Uterus (tissue), 4 donors: ENCODE data around the gene ENTREP1. TPM values are rescaled to one million over a fixed set of nuclear protein-coding genes. Genes with fewer than 3 reads are reported as not detected.

Experiments used
- DNase-seq, 2 donors: peaks; one replicate each; pipeline ENCODE4 v3.0.0-alpha.2; 2019 to 2020
- H3K27ac ChIP-seq, 2 donors: fragments of 200-600 bp; sonication (generic); 1 replicate in 1 of 2; 2 replicates in 1 of 2; pipeline ENCODE4 v1.5.1; 2016 to 2018
- H3K27me3 ChIP-seq, 2 donors: fragments of 200-600 bp; sonication (generic); one replicate each; pipeline ENCODE4 v1.5.1; 2018 to 2019; ENCODE audit warnings: control low read depth in 1 of 2
- H3K36me3 ChIP-seq, 2 donors: fragments of 200-600 bp; sonication (generic); one replicate each; pipeline ENCODE4 v1.5.1; 2019; ENCODE audit warnings: control low read depth in 1 of 2
- H3K4me1 ChIP-seq, 2 donors: fragments of 200-600 bp; sonication (generic); one replicate each; pipeline ENCODE4 v1.5.1; 2018 to 2019; ENCODE audit warnings: control low read depth in 1 of 2
- H3K4me3 ChIP-seq, 2 donors: fragments of 200-600 bp; sonication (generic); 1 replicate in 1 of 2; 2 replicates in 1 of 2; pipeline ENCODE4 v1.5.1; 2018 to 2019; ENCODE audit warnings: mild to moderate bottlenecking in 1 of 2
- H3K9me3 ChIP-seq, 2 donors: fragments of 200-600 bp; sonication (generic); one replicate each; pipeline ENCODE4 v1.5.1; 2019; ENCODE audit warnings: control low read depth in 1 of 2
- CTCF ChIP-seq, 4 experiments: fragments of 200-600 bp in 2 of 4; fragments of 450-650 bp in 2 of 4; sonication (generic) in 2 of 4; IDR thresholded peaks; one replicate each; pipeline ENCODE4 v1.5.1; 2016 to 2019; ENCODE audit warnings: antibody characterized with exemption in 4 of 4, mild to moderate bottlenecking in 2 of 4, moderate library complexity in 1 of 4
- POLR2A ChIP-seq, 2 donors: fragments of 450-650 bp; IDR thresholded peaks; one replicate each; pipeline ENCODE4 v1.6.1; 2016; ENCODE audit warnings: antibody characterized with exemption in 2 of 2, mild to moderate bottlenecking in 1 of 2, moderate library complexity in 1 of 2
- intact Hi-C: fragments of 100-400 bp; cut with DNase I; formaldehyde crosslinking; loops from one replicate; pipeline ENCODE4 v1.15.1; 2023; ENCODE audit warnings: low total_unique reads
- total RNA-seq, 4 donors: library from RNA; depleted of rRNA in 3 of 4; stranded (reverse); fragments of >200 nt in 3 of 4; gene quantifications; one replicate each; pipeline versions ENCODE4 v1.1.0 to v1.2.4, GENCODE V29; 2014 to 2023
- donor health status: DM: yes; HTN: yes; CAD: no.

The ENTREP1 gene
- total RNA-seq, 4 donors from 2014 or later: 0.59 to 12.6 (median 6.9) TPM

- no peaks in the 10 kb centered on the region for H3K27me3 ChIP-seq
- no peaks in the 10 kb centered on the region for H3K9me3 ChIP-seq
- no peak overlapping the region for H3K27ac ChIP-seq
- H3K36me3 ChIP-seq: no peaks in the 10 kb centered on the region
- no peaks in the 10 kb centered on the region for H3K4me1 ChIP-seq
- no peak for DNase-seq
- intact Hi-C loops: no loop called here
- no peak for TF ChIP-seq POLR2A (IDR thresholded peaks at IDR 0.05)
- no peak for TF ChIP-seq CTCF (IDR thresholded peaks at IDR 0.05)
- no peak overlapping the region for H3K4me3 ChIP-seq
These were observed 2.8 kb upstream of the ENTREP1 start for GRCh38 chr9:69322256-69322655.

- no peak for DNase-seq
- H3K27ac ChIP-seq: no peak overlapping the region
- no peaks in the 10 kb centered on the region for H3K36me3 ChIP-seq
- intact Hi-C loops: no loop called here
- no peaks in the 10 kb centered on the region for H3K27me3 ChIP-seq
- H3K4me1 ChIP-seq: no peaks in the 10 kb centered on the region
- no peaks in the 10 kb centered on the region for H3K9me3 ChIP-seq
- H3K4me3 ChIP-seq: peak overlapping the region in 1 of 2 donors; percentile 63
- TF ChIP-seq CTCF (IDR thresholded peaks at IDR 0.05) (no peak), POLR2A (IDR thresholded peaks at IDR 0.05) (no peak)
These were observed 1.2 kb upstream of the ENTREP1 start for GRCh38 chr9:69323861-69324260.

GRCh38 chr9:69325409-69326212 is 596 bp downstream of the ENTREP1 start:
- Histone ChIP-seq H3K4me3 (peak overlapping the region; percentile 30 to 63), H3K9me3 (no peaks in the 10 kb centered on the region), H3K27me3 (no peaks in the 10 kb centered on the region), H3K4me1 (no peaks in the 10 kb centered on the region), H3K27ac (peak overlapping the region in 1 of 2 donors; percentile 31), H3K36me3 (no peaks in the 10 kb centered on the region)
- TF ChIP-seq CTCF (IDR thresholded peaks at IDR 0.05): no peak
- no peak for TF ChIP-seq POLR2A (IDR thresholded peaks at IDR 0.05)
- no peak for DNase-seq
- intact Hi-C loops: no loop called here

- Histone ChIP-seq H3K4me1 (no peaks in the 10 kb centered on the region), H3K4me3 (no peak overlapping the region), H3K9me3 (no peaks in the 10 kb centered on the region), H3K27ac (no peak overlapping the region), H3K36me3 (no peaks in the 10 kb centered on the region), H3K27me3 (no peaks in the 10 kb centered on the region)
- TF ChIP-seq CTCF (IDR thresholded peaks at IDR 0.05) (no peak), POLR2A (IDR thresholded peaks at IDR 0.05) (no peak)
- intact Hi-C loops: no loop called here
- no peak for DNase-seq
These were observed 1.2 kb downstream of the ENTREP1 start for GRCh38 chr9:69326261-69326660.

- Histone ChIP-seq H3K9me3 (no peaks in the 10 kb centered on the region), H3K36me3 (no peaks in the 10 kb centered on the region), H3K27me3 (no peaks in the 10 kb centered on the region), H3K27ac (no peak overlapping the region), H3K4me3 (no peak overlapping the region), H3K4me1 (no peaks in the 10 kb centered on the region)
- intact Hi-C loops: no loop called here
- DNase-seq: no peak
- TF ChIP-seq POLR2A (IDR thresholded peaks at IDR 0.05): no peak
- TF ChIP-seq CTCF (IDR thresholded peaks at IDR 0.05): no peak
These were observed 5.6 kb downstream of the ENTREP1 start for GRCh38 chr9:69330580-69330979.
